ENCODE data around the gene CA5A. TPM values are rescaled to one million over a fixed set of nuclear protein-coding genes. Genes with fewer than 3 reads are reported as not detected.
"Not testable (repeated sequence)": the region's sequence is repeated elsewhere in the genome, so short reads cannot be mapped to it uniquely, and the experiment has no call there.

CA5A gene
- total RNA-seq, 1 experiment from 2014 or later: not detected

- Histone ChIP-seq H3K9me3 (ENCODE audit: low read length) (no peaks in the 10 kb centered on the region), H3K4me3 (ENCODE audit: low read length) (no peak overlapping the region), H3K4me2 (ENCODE audit: low read depth, low read length, poor library complexity, severe bottlenecking) (no peak overlapping the region), H3K27me3 (ENCODE audit: low read length) (no peaks in the 10 kb centered on the region), H3K9me2 (replicated peaks; ENCODE audit: insufficient read depth, low read length) (no peaks in the 10 kb centered on the region), H3K4me1 (ENCODE audit: low read length) (peaks cover 9% of the 10 kb centered on the region), H3K36me3 (ENCODE audit: insufficient read depth, low read length) (no peaks in the 10 kb centered on the region), H3K9ac (ENCODE audit: low read length) (no peak overlapping the region), H3K27ac (ENCODE audit: low read length) (no peak overlapping the region), H3K79me2 (ENCODE audit: low read length) (no peaks in the 10 kb centered on the region), H2AFZ (ENCODE audit: low read length) (no peak overlapping the region), H4K20me1 (ENCODE audit: insufficient read depth, low read depth, low read length) (no peaks in the 10 kb centered on the region)
- DNase-seq: peak; percentile 45
These were observed 40.6 kb downstream of the CA5A start for GRCh38 chr16:87895641-87896141.

GRCh38 chr16:87894005-87894404 lies 42.3 kb downstream of the CA5A start:
- H2AFZ ChIP-seq (ENCODE audit: low read length); H3K27me3 ChIP-seq (ENCODE audit: low read length); H3K4me1 ChIP-seq (ENCODE audit: low read length); H3K4me2 ChIP-seq (ENCODE audit: low read depth, low read length, poor library complexity, severe bottlenecking); H3K4me3 ChIP-seq (ENCODE audit: low read length); DNase-seq; H3K9me2 ChIP-seq (replicated peaks; ENCODE audit: insufficient read depth, low read length); H3K9me3 ChIP-seq (ENCODE audit: low read length); H3K27ac ChIP-seq (ENCODE audit: low read length); H3K9ac ChIP-seq (ENCODE audit: low read length); H4K20me1 ChIP-seq (ENCODE audit: insufficient read depth, low read depth, low read length); H3K36me3 ChIP-seq (ENCODE audit: insufficient read depth, low read length); H3K79me2 ChIP-seq (ENCODE audit: low read length): not testable (repeated sequence)

- Histone ChIP-seq H3K4me2 (ENCODE audit: low read depth, low read length, poor library complexity, severe bottlenecking) (no peak overlapping the region), H3K27ac (ENCODE audit: low read length) (no peak overlapping the region), H3K9me3 (ENCODE audit: low read length) (no peaks in the 10 kb centered on the region), H3K4me1 (ENCODE audit: low read length) (peaks cover 9% of the 10 kb centered on the region), H3K9me2 (replicated peaks; ENCODE audit: insufficient read depth, low read length) (no peaks in the 10 kb centered on the region), H3K9ac (ENCODE audit: low read length) (no peak overlapping the region), H2AFZ (ENCODE audit: low read length) (no peak overlapping the region), H3K27me3 (ENCODE audit: low read length) (no peaks in the 10 kb centered on the region), H3K79me2 (ENCODE audit: low read length) (no peaks in the 10 kb centered on the region), H4K20me1 (ENCODE audit: insufficient read depth, low read depth, low read length) (no peaks in the 10 kb centered on the region), H3K36me3 (ENCODE audit: insufficient read depth, low read length) (no peaks in the 10 kb centered on the region), H3K4me3 (ENCODE audit: low read length) (no peak overlapping the region)
- no peak for DNase-seq
These were observed 44.6 kb downstream of the CA5A start for GRCh38 chr16:87891764-87892163.

- not testable (repeated sequence) for H3K4me1 ChIP-seq (ENCODE audit: low read length); H3K4me3 ChIP-seq (ENCODE audit: low read length); H3K9ac ChIP-seq (ENCODE audit: low read length); H3K9me3 ChIP-seq (ENCODE audit: low read length); H2AFZ ChIP-seq (ENCODE audit: low read length); H3K36me3 ChIP-seq (ENCODE audit: insufficient read depth, low read length); H3K4me2 ChIP-seq (ENCODE audit: low read depth, low read length, poor library complexity, severe bottlenecking); H3K9me2 ChIP-seq (replicated peaks; ENCODE audit: insufficient read depth, low read length); H4K20me1 ChIP-seq (ENCODE audit: insufficient read depth, low read depth, low read length); H3K27me3 ChIP-seq (ENCODE audit: low read length); H3K79me2 ChIP-seq (ENCODE audit: low read length); DNase-seq; H3K27ac ChIP-seq (ENCODE audit: low read length)
These were observed 46.6 kb downstream of the CA5A start for GRCh38 chr16:87889762-87890161.

GRCh38 chr16:87888346-87888745 lies 48.0 kb downstream of the CA5A start:
- not testable (repeated sequence) for H3K79me2 ChIP-seq (ENCODE audit: low read length); H3K9ac ChIP-seq (ENCODE audit: low read length); H3K9me3 ChIP-seq (ENCODE audit: low read length); H3K9me2 ChIP-seq (replicated peaks; ENCODE audit: insufficient read depth, low read length); H4K20me1 ChIP-seq (ENCODE audit: insufficient read depth, low read depth, low read length); H3K4me3 ChIP-seq (ENCODE audit: low read length); H3K4me2 ChIP-seq (ENCODE audit: low read depth, low read length, poor library complexity, severe bottlenecking); H3K27me3 ChIP-seq (ENCODE audit: low read length); DNase-seq; H3K27ac ChIP-seq (ENCODE audit: low read length); H2AFZ ChIP-seq (ENCODE audit: low read length); H3K36me3 ChIP-seq (ENCODE audit: insufficient read depth, low read length); H3K4me1 ChIP-seq (ENCODE audit: low read length)

GRCh38 chr16:87887931-87888330 lies 48.4 kb downstream of the CA5A start:
- H3K27me3 ChIP-seq (ENCODE audit: low read length); H3K9me3 ChIP-seq (ENCODE audit: low read length); H3K4me2 ChIP-seq (ENCODE audit: low read depth, low read length, poor library complexity, severe bottlenecking); H2AFZ ChIP-seq (ENCODE audit: low read length); H3K4me3 ChIP-seq (ENCODE audit: low read length); H3K36me3 ChIP-seq (ENCODE audit: insufficient read depth, low read length); H3K4me1 ChIP-seq (ENCODE audit: low read length); H3K27ac ChIP-seq (ENCODE audit: low read length); H3K79me2 ChIP-seq (ENCODE audit: low read length); H3K9ac ChIP-seq (ENCODE audit: low read length); DNase-seq; H4K20me1 ChIP-seq (ENCODE audit: insufficient read depth, low read depth, low read length); H3K9me2 ChIP-seq (replicated peaks; ENCODE audit: insufficient read depth, low read length): not testable (repeated sequence)

- H3K4me2 ChIP-seq (ENCODE audit: low read depth, low read length, poor library complexity, severe bottlenecking); DNase-seq; H3K79me2 ChIP-seq (ENCODE audit: low read length); H3K9ac ChIP-seq (ENCODE audit: low read length); H3K4me1 ChIP-seq (ENCODE audit: low read length); H3K27me3 ChIP-seq (ENCODE audit: low read length); H3K9me3 ChIP-seq (ENCODE audit: low read length); H2AFZ ChIP-seq (ENCODE audit: low read length); H4K20me1 ChIP-seq (ENCODE audit: insufficient read depth, low read depth, low read length); H3K36me3 ChIP-seq (ENCODE audit: insufficient read depth, low read length); H3K27ac ChIP-seq (ENCODE audit: low read length); H3K4me3 ChIP-seq (ENCODE audit: low read length); H3K9me2 ChIP-seq (replicated peaks; ENCODE audit: insufficient read depth, low read length): not testable (repeated sequence)
These were observed 50.9 kb downstream of the CA5A start for GRCh38 chr16:87885371-87885967.

GRCh38 chr16:87882436-87883019 lies 53.8 kb downstream of the CA5A start:
- H3K27ac ChIP-seq (ENCODE audit: low read length): no peak overlapping the region
- no peak overlapping the region for H2AFZ ChIP-seq (ENCODE audit: low read length)
- no peaks in the 10 kb centered on the region for H3K36me3 ChIP-seq (ENCODE audit: insufficient read depth, low read length)
- H3K79me2 ChIP-seq (ENCODE audit: low read length): no peaks in the 10 kb centered on the region
- H3K27me3 ChIP-seq (ENCODE audit: low read length): no peaks in the 10 kb centered on the region
- no peaks in the 10 kb centered on the region for H3K4me1 ChIP-seq (ENCODE audit: low read length)
- no peak overlapping the region for H3K9ac ChIP-seq (ENCODE audit: low read length)
- H4K20me1 ChIP-seq (ENCODE audit: insufficient read depth, low read depth, low read length): no peaks in the 10 kb centered on the region
- no peaks in the 10 kb centered on the region for H3K9me3 ChIP-seq (ENCODE audit: low read length)
- no peak overlapping the region for H3K4me2 ChIP-seq (ENCODE audit: low read depth, low read length, poor library complexity, severe bottlenecking)
- DNase-seq: no peak
- no peak overlapping the region for H3K4me3 ChIP-seq (ENCODE audit: low read length)
- H3K9me2 ChIP-seq (replicated peaks; ENCODE audit: insufficient read depth, low read length): no peaks in the 10 kb centered on the region
